Small intestine (tissue), 7 donors: ENCODE data around the gene HOXA10. TPM values are rescaled to one million over a fixed set of nuclear protein-coding genes. Genes with fewer than 3 reads are reported as not detected.

Source experiments
- DNase-seq, 2 donors: peaks; one replicate each; pipeline versions ENCODE4 v3.0.0 to v3.0.0-alpha.2; 2013
- FAIRE-seq: peaks from 2 replicates; lab custom pipeline; 2012; peaks lifted over from hg19 to GRCh38; lab: Jason Lieb, UNC
- H3K27ac ChIP-seq, 3 donors: one replicate each; pipeline ENCODE4 v1.5.1; 2013; ENCODE audit warnings: low read length in 2 of 3, mild to moderate bottlenecking in 2 of 3, control low read depth in 1 of 3, inconsistent platforms in 1 of 3, low read depth in 1 of 3, moderate library complexity in 1 of 3
- H3K27me3 ChIP-seq, 3 donors: one replicate each; pipeline ENCODE4 v1.6.1; 2013; ENCODE audit warnings: low read length in 3 of 3, inconsistent platforms in 1 of 3; ENCODE audit not compliant: control insufficient read depth in 3 of 3, insufficient read depth in 3 of 3
- H3K36me3 ChIP-seq, 3 donors: one replicate each; pipeline ENCODE4 v1.6.1; 2013; ENCODE audit warnings: low read length in 3 of 3, inconsistent platforms in 1 of 3, low read depth in 1 of 3, mild to moderate bottlenecking in 1 of 3, moderate library complexity in 1 of 3; ENCODE audit not compliant: control insufficient read depth in 3 of 3, insufficient read depth in 2 of 3
- H3K4me1 ChIP-seq, 3 donors: one replicate each; pipeline ENCODE4 v1.6.1; 2013; ENCODE audit warnings: low read length in 2 of 3, inconsistent platforms in 1 of 3, low read depth in 1 of 3, mild to moderate bottlenecking in 1 of 3, moderate library complexity in 1 of 3; ENCODE audit not compliant: control insufficient read depth in 3 of 3, insufficient read depth in 2 of 3
- H3K4me3 ChIP-seq, 3 donors: one replicate each; pipeline ENCODE4 v1.5.1; 2013; ENCODE audit warnings: low read length in 3 of 3, control low read depth in 1 of 3, inconsistent platforms in 1 of 3, low read depth in 1 of 3, mild to moderate bottlenecking in 1 of 3, moderate library complexity in 1 of 3
- H3K9me3 ChIP-seq, 2 donors: one replicate each; pipeline ENCODE4 v1.6.1; 2013; ENCODE audit warnings: low read depth in 1 of 2, low read length in 1 of 2; ENCODE audit not compliant: control insufficient read depth in 2 of 2, insufficient read depth in 1 of 2
- WGBS, 3 donors: extraction: QIAGEN DNeasy Blood & Tissue Kit; methylation state at CpG; one replicate each; pipeline ENCODE4 v1.1.7; 2013; 5-methylcytosine and 5-hydroxymethylcytosine counted together
- polyA plus RNA-seq, 4 donors: library from polyadenylated mRNA; stranded (reverse) in 3 of 4; unstranded in 1 of 4; fragments of 200-250 nt in 3 of 4; fragments of 120-200 nt in 1 of 4; gene quantifications; one replicate each; pipeline versions ENCODE4 v1.2.1 to v1.2.3, GENCODE V29; 2013
- donor health status: healthy with polysubstance abuse.
- donor health status: control.
- donor health status: control.
- donor health status: Bipolar disorder and iron deficiency.
- donor health status: healthy.

The HOXA10 gene
- polyA plus RNA-seq, 4 donors = 0.06 to 19.8 TPM; not detected in 2

DNA sequence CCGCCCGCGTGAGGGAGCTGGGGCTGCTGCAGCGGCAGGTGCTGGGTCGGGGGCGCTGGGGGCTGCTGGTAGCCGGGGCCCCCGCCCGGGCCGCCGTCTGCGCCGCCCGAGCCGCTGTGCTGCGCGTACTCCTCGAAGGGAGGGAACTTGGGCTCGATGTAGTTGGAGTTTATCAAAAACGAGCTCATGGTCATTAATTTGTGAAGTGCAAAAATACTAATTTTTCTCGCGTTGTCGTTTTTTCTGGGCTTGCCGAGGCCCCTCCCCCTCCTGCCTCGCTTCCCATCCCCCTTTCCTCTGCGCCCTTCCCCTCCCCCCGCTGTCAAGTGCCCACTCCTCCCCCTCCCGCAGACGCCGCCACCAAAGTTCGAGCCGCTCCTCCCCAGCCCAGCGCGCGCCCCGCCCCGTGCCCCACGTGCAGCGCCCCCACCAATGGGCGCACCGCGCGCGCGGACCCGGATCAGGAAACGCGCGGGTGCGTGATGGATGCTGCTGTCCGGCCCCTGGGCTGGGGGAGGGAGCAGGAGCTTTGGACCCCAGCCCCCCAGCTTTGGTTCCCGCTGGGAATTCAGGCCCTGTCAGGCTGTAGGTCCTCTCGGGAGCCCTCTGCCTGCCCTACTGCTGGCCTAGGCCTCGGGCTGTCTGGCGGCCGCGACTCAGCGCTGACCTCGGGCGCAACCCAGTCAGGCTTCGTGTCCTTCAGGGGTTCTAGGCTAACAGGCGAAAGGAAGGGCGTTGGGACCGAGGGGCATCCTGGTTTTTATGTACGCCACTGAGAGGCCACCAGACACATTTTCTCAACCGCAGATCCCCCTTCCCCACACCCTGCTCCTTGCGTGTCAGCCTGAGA lies 43.4 kb downstream of the HOXA10 start, which contains the start of gene HOXA4:
TSS of gene HOXA4 (minus strand) at position 218 of the 850 bp plus-strand sequence. CDS start at position 194, 24 bp downstream.
- DNase-seq (peak; percentile 84 to 96), FAIRE-seq (no peak)
- H3K4me3 ChIP-seq = peak within 1 kb of the TSS; percentile 45 to 85 (median 70)
- 4 to 14% (median 6%) methylated on average over 56 to 67 of the region's 67 CpGs for WGBS, 3 donors
- H3K27ac ChIP-seq = peak within 1 kb of the TSS; percentile 63 to 87 (median 85)
- no peaks in the 10 kb centered on the region for H3K9me3 ChIP-seq
- H3K4me1 ChIP-seq = peaks cover 0 to 54% (median 11%) of the 10 kb centered on the region in 3 donors
- H3K27me3 ChIP-seq = peaks cover 0 to 6% (median 0%) of the 10 kb centered on the region in 3 donors
- peaks cover 0 to 4% (median 0%) of the 10 kb centered on the region in 3 donors for H3K36me3 ChIP-seq

DNA sequence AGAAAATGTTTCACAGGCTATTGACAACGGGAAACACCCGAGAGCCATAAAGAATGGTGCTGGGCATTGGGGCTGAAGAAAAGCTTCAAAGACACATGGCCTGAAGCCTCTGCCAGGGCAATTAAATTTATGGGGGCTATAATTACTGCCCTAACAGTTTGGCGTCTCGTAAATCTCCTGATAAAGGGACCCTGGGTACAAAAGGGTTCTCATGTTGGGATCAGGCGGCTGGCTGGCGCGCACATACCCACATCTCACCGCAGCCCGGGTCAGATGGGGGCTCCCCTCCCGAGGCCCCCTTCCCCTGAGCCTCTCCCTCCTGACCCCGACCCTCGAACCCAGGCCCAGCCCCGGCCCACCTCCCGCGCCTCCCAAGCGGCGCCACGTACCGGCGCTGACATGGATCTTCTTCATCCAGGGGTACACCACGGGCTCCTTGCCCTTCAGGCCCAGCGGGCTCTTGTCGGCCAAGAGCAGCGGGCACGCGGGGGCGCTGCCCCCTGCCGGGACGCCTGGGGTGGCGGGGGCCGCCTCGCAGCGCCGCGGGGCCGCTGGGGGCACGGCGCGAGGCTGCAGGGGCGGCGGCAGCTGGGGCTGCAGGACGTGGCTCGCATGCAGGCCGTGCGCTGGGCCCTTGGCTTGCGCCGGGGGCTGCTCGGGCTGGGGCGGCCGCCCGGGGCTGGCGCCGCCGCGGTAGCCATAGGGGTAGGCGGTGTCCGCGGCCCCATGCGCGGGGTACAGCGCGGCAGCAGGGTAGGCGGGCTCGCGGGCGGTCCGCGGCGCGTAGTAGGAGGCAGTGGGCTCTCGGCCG lies 44.2 kb downstream of the HOXA10 start:
- H3K4me1 ChIP-seq = peaks cover 0 to 55% (median 11%) of the 10 kb centered on the region in 3 donors
- peaks cover 0 to 6% (median 0%) of the 10 kb centered on the region in 3 donors for H3K27me3 ChIP-seq
- DNase-seq (peak; percentile 68 to 80), FAIRE-seq (no peak)
- peak overlapping the region; percentile 35 to 85 (median 70) for H3K4me3 ChIP-seq
- H3K27ac ChIP-seq = peak overlapping the region; percentile 30 to 78 (median 71)
- WGBS, 3 donors = 9 to 21% (median 15%) methylated on average over 41 to 72 of the region's 72 CpGs
- H3K36me3 ChIP-seq = peaks cover 0 to 4% (median 0%) of the 10 kb centered on the region in 3 donors
- H3K9me3 ChIP-seq = no peaks in the 10 kb centered on the region

DNA sequence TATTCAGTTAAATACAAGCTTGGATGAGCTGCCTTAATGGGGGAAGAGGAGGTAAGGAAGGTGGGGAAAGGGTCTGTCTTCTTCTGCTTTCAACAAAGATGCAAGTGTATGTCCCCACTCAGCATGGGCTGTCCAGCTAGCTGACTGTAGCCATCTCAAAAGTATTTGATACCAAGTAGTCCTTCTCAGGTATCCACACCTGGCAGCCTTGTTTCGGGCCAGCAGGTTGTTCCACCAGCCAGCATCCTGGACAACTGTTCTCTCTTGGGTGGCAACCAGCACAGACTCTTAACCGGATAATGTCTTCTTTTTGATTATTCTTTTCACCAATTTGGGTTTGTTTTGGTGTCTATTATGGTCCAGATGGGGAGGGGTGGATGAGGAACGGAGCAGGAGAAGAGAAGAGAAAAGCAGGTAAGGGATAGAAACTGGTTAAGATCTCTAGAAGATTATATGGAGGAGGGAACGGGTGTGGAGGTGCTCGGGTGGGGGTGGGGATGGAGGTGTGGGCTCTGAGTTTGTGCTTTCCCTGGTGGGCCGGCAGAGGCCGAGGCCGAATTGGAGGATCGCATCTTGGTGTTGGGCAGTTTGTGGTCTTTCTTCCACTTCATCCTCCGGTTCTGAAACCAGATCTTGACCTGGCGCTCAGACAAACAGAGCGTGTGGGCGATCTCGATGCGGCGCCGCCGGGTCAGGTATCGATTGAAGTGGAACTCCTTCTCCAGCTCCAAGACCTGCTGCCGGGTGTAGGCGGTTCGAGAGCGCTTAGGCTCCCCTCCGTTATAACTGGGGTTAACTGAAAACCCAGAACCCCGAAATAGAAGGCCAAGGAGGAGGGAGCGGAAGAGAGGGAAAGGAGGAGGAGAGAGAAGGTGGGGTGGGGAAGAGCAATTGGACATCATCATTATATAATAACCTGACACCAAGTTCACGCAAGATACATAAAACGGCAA lies 45.1 kb downstream of the HOXA10 start:
- peaks cover 2 to 53% (median 11%) of the 10 kb centered on the region in 3 donors for H3K4me1 ChIP-seq
- peak overlapping the region in 2 of 3 donors; percentile 71 to 78 for H3K27ac ChIP-seq
- H3K36me3 ChIP-seq = peaks cover 0 to 13% (median 0%) of the 10 kb centered on the region in 3 donors
- H3K27me3 ChIP-seq = peaks cover 0 to 6% (median 4%) of the 10 kb centered on the region in 3 donors
- DNase-seq (no peak), FAIRE-seq (no peak)
- WGBS, 3 donors = 15 to 46% (median 36%) methylated on average over 28 of the region's 28 CpGs
- peak overlapping the region in 2 of 3 donors; percentile 60 to 70 for H3K4me3 ChIP-seq
- H3K9me3 ChIP-seq = no peaks in the 10 kb centered on the region

DNA sequence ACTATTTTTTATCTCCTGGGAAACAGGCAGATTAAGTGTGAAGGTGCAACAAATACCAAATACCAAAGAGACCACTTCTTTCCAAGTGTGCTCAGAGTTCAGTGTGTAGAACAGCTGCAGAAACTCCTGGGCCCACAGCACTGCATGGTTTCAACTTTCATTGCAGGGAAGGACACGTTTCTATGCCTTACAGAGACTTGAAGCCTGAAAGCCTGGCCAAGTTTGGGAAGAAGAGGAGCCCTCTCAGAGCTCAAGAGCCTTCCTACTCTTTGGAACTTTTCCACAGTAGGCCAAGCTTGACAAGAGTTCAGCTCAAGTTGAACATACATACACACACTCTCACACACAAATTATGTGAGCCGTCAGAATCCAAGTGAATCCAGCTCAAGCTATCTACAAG lies 46.1 kb downstream of the HOXA10 start:
- Histone ChIP-seq H3K27me3 (peaks cover 0 to 12% (median 0%) of the 10 kb centered on the region in 3 donors), H3K36me3 (peaks cover 0 to 19% (median 0%) of the 10 kb centered on the region in 3 donors), H3K27ac (peak overlapping the region in 2 of 3 donors; percentile 30 to 71), H3K9me3 (no peaks in the 10 kb centered on the region), H3K4me1 (peaks cover 4 to 53% (median 6%) of the 10 kb centered on the region in 3 donors), H3K4me3 (no peak overlapping the region)
- DNase-seq (peak in 1 of 2 donors; percentile 41), FAIRE-seq (no peak)
- 40 to 61% (median 51%) methylated on average over 2 of the region's 2 CpGs for WGBS, 3 donors

DNA sequence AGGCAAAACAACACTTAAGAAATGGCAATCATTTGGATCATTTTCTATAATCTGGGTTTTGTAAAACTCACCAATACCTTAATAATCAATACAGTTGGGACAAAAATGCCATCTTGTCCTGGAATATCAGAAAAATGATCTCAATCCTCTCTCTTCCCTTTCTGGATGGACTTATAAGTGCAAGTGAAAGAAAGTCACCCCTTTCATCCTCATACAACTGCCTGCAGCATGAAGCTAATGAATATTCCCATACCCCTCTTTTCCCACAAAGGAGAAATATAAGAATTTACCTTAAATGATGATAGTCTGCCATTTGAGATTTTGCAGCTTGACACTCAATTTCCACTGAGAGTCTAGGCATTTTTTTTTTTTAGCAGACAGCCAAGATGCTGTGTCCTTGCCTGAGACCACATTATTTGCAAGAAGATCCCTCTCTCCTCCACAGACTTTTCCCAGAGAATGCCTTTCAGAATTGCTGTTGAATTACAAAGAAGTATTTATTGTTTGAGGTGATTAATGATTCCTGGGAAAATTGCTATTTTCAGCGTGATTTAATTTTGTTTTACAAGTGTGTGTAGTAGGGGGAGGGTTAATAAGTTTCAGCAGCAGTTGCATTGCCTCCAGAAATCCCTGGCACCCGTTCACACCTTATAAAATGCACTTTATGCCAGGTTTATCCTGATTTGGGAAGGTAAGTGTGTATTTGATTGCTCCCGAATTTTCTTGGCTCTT lies 47.4 kb downstream of the HOXA10 start:
- 35 to 38% (median 38%) methylated on average over 3 of the region's 3 CpGs for WGBS, 3 donors
- no peaks in the 10 kb centered on the region for H3K9me3 ChIP-seq
- no peak for DNase-seq
- H3K4me1 ChIP-seq = peaks cover 4 to 61% (median 6%) of the 10 kb centered on the region in 3 donors
- FAIRE-seq = no peak
- H3K4me3 ChIP-seq = no peak overlapping the region
- peak overlapping the region in 2 of 3 donors; percentile 42 to 71 for H3K27ac ChIP-seq
- H3K27me3 ChIP-seq = peaks cover 0 to 12% (median 0%) of the 10 kb centered on the region in 3 donors
- peaks cover 0 to 28% (median 0%) of the 10 kb centered on the region in 3 donors for H3K36me3 ChIP-seq

DNA sequence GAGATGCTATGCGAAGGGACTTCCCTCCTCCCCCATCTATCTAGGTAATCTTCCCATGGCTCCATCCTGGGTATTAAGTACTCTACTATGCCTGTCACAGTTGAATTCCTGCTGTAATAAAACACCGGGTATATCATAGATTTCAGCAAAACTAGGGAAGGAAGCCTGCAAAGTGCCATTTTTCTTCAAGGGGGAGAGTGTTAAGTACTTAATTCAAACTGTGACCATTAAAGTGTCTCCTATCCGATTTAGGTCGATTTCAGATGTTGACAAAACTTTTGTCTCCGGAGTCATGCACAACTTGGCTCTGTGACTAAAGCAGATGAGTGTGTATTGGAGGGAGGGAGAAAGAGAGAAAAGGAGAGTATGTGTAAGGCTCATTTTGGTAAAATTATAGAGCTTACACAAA lies 48.1 kb downstream of the HOXA10 start:
- Histone ChIP-seq H3K27ac (peak overlapping the region in 2 of 3 donors; percentile 48 to 82), H3K36me3 (peaks cover 0 to 28% (median 0%) of the 10 kb centered on the region in 3 donors), H3K27me3 (peaks cover 0 to 12% (median 0%) of the 10 kb centered on the region in 3 donors), H3K4me1 (peaks cover 4 to 61% (median 7%) of the 10 kb centered on the region in 3 donors), H3K9me3 (no peaks in the 10 kb centered on the region), H3K4me3 (no peak overlapping the region)
- WGBS, 3 donors = 58 to 81% (median 77%) methylated on average over 5 of the region's 5 CpGs
- no peak for DNase-seq
- FAIRE-seq = no peak
